T47D (cell line): ENCODE results near the gene ARHGEF19.
"Not testable (repeated sequence)": the region's sequence is repeated elsewhere in the genome, so short reads cannot be mapped to it uniquely, and the experiment has no call there.

Source experiments
- DNase-seq, 2 experiments: peaks; one replicate each; pipeline versions ENCODE4 v3.0.0 to v3.0.0-alpha.2; 2011 to 2012; ENCODE audit warnings: low read depth in 1 of 2, low spot score in 1 of 2
- JUND ChIP-seq: IDR thresholded peaks from 2 replicates; pipeline ENCODE4 v1.6.1; 2012; ENCODE audit warnings: low read depth
- in situ Hi-C: cut with HindIII; loops from 2 replicates; pipeline ENCODE4 v1.10.0; 2016; ENCODE audit warnings: low sequenced_read_pairs, low pct_unique_long_range_greater_than_20kb

Gene ARHGEF19

GRCh38 chr1:16175610-16176553, 36.6 kb downstream of the ARHGEF19 start:
- in situ Hi-C loops, result no loop called here
- peak in 1 of 2 experiments; percentile 52 for DNase-seq
- no peak for TF ChIP-seq JUND

DNA sequence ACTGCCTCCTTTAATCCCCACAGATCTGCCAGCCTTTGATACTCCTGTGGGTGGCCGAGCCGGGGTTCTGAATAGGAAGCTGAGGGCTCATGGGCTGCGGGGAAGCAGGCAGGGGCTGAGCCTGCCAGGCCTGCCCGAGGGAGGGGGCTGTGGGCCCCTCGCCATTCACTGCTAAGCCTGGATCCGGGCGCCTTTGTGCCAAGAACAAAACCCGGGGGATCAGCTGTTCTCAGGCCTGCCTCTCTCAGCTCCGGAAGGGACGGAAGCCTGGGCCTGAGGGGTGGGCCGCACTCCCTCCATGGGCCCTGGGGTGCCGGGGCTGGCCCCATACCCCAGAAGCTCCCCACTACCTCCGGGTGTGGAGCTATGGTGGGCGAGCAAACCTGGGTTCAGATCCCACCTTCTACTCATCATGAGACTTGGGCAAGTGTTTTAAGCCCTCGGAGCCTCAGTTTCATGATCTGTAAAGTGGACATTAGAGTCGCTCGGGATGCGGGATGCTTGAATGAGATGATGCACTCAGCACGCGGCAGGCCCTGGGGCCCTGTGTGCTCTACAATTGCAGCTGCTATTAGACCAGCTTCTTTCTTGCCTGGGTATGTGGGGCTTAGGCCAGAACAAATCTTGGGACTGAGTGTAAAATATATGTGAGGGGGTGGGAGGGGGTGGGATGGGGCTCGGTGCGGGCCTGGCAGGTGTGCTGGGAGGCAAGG, 37.4 kb downstream of the ARHGEF19 start:
- in situ Hi-C loops, result no loop called here
- DNase-seq, result no peak
- no peak for TF ChIP-seq JUND

DNA sequence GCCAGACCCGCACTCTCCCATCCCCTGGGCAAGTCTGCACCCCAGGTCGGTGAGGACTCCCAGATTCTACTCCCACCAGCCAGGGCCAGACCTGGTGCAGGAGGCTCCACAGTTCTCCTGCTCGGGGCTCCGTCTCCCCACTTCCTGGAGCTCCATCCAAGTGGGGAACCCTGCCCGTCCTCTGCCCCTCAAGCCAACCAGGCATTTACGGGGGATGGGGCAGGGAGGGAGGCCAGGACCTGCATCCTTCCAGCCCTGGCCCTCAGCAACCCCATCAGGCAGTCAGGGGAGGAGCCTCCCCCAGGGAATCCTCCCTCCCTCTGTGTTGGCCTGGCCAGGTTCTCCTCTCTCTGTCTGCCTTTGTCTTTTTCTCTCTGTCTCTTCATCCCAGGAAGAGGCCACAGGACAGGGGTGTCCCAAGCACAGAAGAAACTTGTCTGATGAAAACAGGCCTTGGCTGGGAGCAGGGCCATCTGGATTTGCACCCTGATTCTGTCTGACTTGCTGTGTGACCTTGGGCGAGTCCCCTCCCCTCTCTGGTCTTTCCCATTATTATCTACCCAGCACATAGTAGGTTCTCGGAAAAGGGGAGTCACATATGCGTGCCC, 38.1 kb downstream of the ARHGEF19 start:
- TF ChIP-seq JUND, result no peak
- in situ Hi-C loops, result no loop called here
- no peak for DNase-seq

- TF ChIP-seq JUND, result no peak
- in situ Hi-C loops, result no loop called here
Observed at GRCh38 chr1:16173447-16174260, 38.8 kb downstream of the ARHGEF19 start.

DNA sequence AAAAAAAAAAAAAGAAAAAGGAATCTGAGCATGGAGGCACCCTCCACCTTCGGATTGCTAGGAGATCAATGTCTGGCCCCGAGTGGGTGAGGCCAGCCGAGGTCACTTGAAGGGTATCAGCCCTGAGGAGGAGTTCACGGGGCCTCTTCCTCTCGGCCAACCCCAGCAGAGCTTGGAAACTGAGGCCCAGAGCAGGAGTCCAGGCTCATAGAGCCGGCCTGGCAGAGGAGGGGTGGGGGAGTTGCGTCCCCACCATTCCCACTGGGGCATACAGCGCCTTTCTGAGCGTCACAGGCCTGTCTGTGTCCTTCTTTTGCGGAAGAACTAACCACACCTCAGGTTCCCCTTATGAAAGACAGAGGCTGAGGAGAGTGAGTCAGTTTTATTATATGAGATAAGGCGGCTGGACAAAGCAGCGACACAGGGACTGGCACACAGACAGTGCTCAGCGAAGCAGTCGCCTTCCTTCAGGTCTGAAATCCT, 39.4 kb downstream of the ARHGEF19 start:
- no peak for TF ChIP-seq JUND
- in situ Hi-C loops, result no loop called here
- DNase-seq, result no peak

More at GRCh38 chr1:16173447-16174260, 38.8 kb downstream of the ARHGEF19 start:
- DNase-seq, result peak in 1 of 2 experiments; percentile 76

DNA sequence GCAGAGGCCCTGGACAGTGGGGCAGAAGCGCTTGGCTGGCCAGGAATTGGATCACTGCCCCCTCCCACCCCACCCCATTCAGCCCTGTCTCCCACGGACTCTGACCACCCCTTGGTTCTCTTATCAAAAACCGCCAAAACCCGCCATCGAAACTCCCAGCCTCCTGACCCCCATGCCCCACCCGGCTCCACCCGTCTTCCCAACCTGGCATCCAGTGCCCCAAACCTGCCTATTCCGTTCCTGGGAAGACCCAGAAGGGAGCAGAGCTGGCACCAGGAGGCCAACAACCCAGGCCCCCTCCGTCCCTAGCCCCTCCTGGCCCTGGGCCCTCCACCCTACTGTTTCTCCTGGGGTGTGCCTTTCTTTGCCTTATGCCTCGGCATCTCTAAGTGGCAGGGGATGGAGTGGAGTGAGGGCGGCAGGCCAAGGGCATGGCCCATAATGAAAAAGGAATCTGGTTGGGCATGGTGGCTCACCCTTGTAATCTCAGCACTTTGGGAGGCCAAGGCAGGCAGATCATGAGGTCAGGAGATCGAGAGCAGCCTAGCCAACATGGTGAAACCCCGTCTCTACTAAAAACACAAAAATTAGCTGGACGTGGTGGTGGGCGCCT, 40.1 kb downstream of the ARHGEF19 start:
- in situ Hi-C loops, result no loop called here
- no peak for TF ChIP-seq JUND
- no peak for DNase-seq

GRCh38 chr1:16171314-16172151, 40.9 kb downstream of the ARHGEF19 start:
- in situ Hi-C loops, result no loop called here
- TF ChIP-seq JUND, result no peak
- DNase-seq, result no peak

DNA sequence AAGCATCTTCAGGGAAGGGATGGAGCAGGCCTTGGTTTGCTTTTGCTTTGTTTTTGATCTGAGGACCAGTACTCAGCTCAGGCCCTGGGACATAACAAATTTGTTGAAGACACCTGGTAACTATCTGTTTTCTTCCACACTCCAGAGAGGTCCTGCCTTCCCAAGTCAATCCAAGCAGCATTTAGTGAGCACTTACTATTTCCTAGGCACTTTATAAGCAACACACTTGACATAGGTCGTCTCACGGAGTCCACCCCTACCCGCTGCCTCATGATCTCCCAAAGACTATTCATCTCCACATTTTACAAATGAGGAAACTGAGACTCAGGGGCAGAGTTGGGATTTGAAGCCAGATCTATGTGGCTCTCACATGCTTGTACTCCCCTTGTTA, 42.2 kb downstream of the ARHGEF19 start:
- DNase-seq, result no peak
- TF ChIP-seq JUND, result no peak
- in situ Hi-C loops, result no loop called here

DNA sequence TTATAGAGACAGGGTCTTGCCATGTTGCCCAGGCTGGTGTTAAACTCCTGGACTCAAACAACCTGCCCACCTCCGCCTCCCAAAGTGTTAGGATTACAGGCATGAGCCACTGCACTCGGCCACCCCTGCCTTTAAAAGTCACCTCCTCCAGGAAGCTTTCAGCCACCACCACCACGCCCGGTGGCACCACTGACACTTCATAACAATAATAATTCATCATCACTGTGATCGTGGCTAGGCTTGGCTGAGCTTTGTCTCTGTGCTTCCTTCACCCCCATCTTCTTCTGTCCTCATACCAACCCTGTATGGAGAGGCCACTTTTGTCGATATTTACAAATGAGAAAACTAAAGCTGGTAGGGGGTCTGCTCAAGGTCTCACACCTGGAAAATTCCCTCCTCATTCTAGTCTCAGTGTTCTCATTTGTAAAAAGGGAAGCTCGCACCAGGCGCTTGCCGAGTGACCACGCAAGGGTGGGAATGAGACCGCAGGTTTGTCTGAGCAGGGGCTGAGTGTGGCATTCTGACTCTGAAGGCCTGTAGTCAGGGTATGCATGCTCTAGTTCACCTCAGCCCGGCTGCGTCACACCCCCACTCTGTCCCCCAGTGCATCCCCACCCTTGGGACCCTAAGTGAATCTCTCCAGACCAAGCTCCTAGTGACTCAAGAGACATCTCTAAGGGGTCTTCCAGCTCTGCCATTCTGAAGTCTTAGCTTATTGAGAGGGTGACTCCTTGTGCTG, 43.7 kb downstream of the ARHGEF19 start:
- DNase-seq, result no peak
- no peak for TF ChIP-seq JUND
- in situ Hi-C loops, result no loop called here

- DNase-seq, in situ Hi-C loops: not testable (repeated sequence)
Observed at GRCh38 chr1:16168144-16168495, 44.3 kb downstream of the ARHGEF19 start.
